Measurements from ENCODE around the gene KCNK2.

GRCh38 chr1:215273838-215274516 is 191.4 kb downstream of the KCNK2 start:
- TF ChIP-seq, protein P1, sequence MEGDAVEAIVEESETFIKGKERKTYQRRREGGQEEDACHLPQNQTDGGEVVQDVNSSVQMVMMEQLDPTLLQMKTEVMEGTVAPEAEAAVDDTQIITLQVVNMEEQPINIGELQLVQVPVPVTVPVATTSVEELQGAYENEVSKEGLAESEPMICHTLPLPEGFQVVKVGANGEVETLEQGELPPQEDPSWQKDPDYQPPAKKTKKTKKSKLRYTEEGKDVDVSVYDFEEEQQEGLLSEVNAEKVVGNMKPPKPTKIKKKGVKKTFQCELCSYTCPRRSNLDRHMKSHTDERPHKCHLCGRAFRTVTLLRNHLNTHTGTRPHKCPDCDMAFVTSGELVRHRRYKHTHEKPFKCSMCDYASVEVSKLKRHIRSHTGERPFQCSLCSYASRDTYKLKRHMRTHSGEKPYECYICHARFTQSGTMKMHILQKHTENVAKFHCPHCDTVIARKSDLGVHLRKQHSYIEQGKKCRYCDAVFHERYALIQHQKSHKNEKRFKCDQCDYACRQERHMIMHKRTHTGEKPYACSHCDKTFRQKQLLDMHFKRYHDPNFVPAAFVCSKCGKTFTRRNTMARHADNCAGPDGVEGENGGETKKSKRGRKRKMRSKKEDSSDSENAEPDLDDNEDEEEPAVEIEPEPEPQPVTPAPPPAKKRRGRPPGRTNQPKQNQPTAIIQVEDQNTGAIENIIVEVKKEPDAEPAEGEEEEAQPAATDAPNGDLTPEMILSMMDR (IDR thresholded peaks at IDR 0.05), result no peak
- no peak for TF ChIP-seq POLR2A (IDR thresholded peaks at IDR 0.05)
